Activated CD8-positive, alpha-beta memory T cell treated with anti-CD3 and anti-CD28 coated beads, Interleukin-2, amount 10 ng/mL, durations not matched to agents 7 days and 5 days (primary cell): ENCODE measurements around the gene ACACA. TPM values are rescaled to one million over a fixed set of nuclear protein-coding genes. Genes with fewer than 3 reads are reported as not detected.

Source experiments
- ATAC-seq: fragments of 150-1000 bp; cut with Tn5 transposase; one replicate; pipeline ENCODE4 v1.10.0; 2021; ENCODE audit warnings: moderate library complexity
- CTCF ChIA-PET: fragments of 350-600 bp; sonication (Branson Sonifier 250); formaldehyde crosslinking; loops from one replicate; lab custom pipeline; 2021; ENCODE audit warnings: antibody characterized with exemption; lab: Charles Lee
- DNase-seq: peaks from one replicate; pipeline ENCODE4 v3.0.0-alpha.2; 2020
- H3K27ac Mint-ChIP-seq: one replicate; pipeline ENCODE4 v1.8.0; 2021; ENCODE audit warnings: mild to moderate bottlenecking, mixed read lengths
- H3K27me3 Mint-ChIP-seq: one replicate; pipeline ENCODE4 v1.8.0; 2021; ENCODE audit warnings: mixed read lengths
- H3K36me3 Mint-ChIP-seq: one replicate; pipeline ENCODE4 v1.8.0; 2021; ENCODE audit warnings: mild to moderate bottlenecking, mixed read lengths
- H3K4me1 Mint-ChIP-seq: one replicate; pipeline ENCODE4 v1.8.0; 2021; ENCODE audit warnings: mixed read lengths
- H3K4me3 Mint-ChIP-seq: one replicate; pipeline ENCODE4 v1.8.0; 2021; ENCODE audit warnings: mild to moderate bottlenecking, moderate library complexity, mixed read lengths
- H3K9me3 Mint-ChIP-seq: one replicate; pipeline ENCODE4 v1.8.0; 2022; ENCODE audit warnings: low read depth, mixed read lengths
- total RNA-seq, 2 experiments: library from RNA; stranded (reverse); gene quantifications; one replicate each; pipeline ENCODE4 v1.2.3, GENCODE V29; 2021

Gene ACACA
- total RNA-seq, 2 experiments from 2014 or later = 55.4 to 69.7 TPM

DNA sequence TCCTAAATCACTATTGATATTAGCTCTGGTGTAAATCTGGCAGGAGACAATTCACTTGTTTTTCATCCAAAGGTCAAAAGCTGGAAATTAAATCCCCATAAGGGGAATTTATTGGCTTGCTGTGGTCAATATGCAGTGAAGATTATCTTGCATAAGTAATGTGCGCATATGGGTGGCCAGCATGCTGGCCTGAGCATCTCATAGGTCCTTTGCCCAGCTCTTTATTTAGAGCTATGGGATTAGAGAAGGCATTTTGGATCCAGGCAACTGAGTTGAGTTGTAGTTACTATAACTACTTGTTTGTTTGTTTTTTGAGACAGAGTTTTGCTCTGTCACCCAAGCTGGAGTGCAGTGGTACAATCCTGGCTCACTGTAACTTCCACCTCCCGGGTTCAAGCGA lies 347.1 kb downstream of the ACACA start:
- ATAC-seq (no peak), DNase-seq (no peak)
- H3K27ac Mint-ChIP-seq = no peak overlapping the region
- CTCF ChIA-PET = interaction anchor here (1.1 to 3.1 kb wide), 2 partner anchors 11 to 12 kb away, joined by 3 to 11 read pairs; no protein-coding TSS in a partner anchor
- H3K4me1 Mint-ChIP-seq = no peaks in the 10 kb centered on the region
- H3K36me3 Mint-ChIP-seq = peaks cover 4% of the 10 kb centered on the region
- H3K4me3 Mint-ChIP-seq = no peak overlapping the region
- H3K27me3 Mint-ChIP-seq = no peaks in the 10 kb centered on the region
- H3K9me3 Mint-ChIP-seq = no peaks in the 10 kb centered on the region

- Mint-ChIP-seq H3K9me3 (no peaks in the 10 kb centered on the region), H3K36me3 (peaks cover 4% of the 10 kb centered on the region), H3K27ac (no peak overlapping the region), H3K4me3 (no peak overlapping the region), H3K27me3 (no peaks in the 10 kb centered on the region), H3K4me1 (no peaks in the 10 kb centered on the region)
- ATAC-seq (no peak), DNase-seq (no peak)
- CTCF ChIA-PET = interaction anchor here (0.7 to 1.6 kb wide), 3 partner anchors 9 to 431 kb away, joined by 3 to 4 read pairs (median 4); no protein-coding TSS in a partner anchor
Observed at GRCh38 chr17:37056622-37057021, 350.0 kb downstream of the ACACA start.

GRCh38 chr17:37054894-37055293 lies 351.7 kb downstream of the ACACA start:
- H3K27me3 Mint-ChIP-seq = no peaks in the 10 kb centered on the region
- no peaks in the 10 kb centered on the region for H3K4me1 Mint-ChIP-seq
- ATAC-seq (no peak), DNase-seq (no peak)
- H3K27ac Mint-ChIP-seq = no peak overlapping the region
- H3K4me3 Mint-ChIP-seq = no peak overlapping the region
- H3K36me3 Mint-ChIP-seq = peaks cover 6% of the 10 kb centered on the region
- H3K9me3 Mint-ChIP-seq = no peaks in the 10 kb centered on the region
- CTCF ChIA-PET = no interaction called here

- no peak overlapping the region for H3K4me3 Mint-ChIP-seq
- H3K4me1 Mint-ChIP-seq = peaks cover 6% of the 10 kb centered on the region
- H3K27me3 Mint-ChIP-seq = no peaks in the 10 kb centered on the region
- DNase-seq (no peak), ATAC-seq (no peak)
- H3K36me3 Mint-ChIP-seq = peaks cover 2% of the 10 kb centered on the region
- H3K9me3 Mint-ChIP-seq = no peaks in the 10 kb centered on the region
- CTCF ChIA-PET = no interaction called here
- no peak overlapping the region for H3K27ac Mint-ChIP-seq
Observed at GRCh38 chr17:37052450-37052849, 354.2 kb downstream of the ACACA start.

- ATAC-seq (no peak), DNase-seq (no peak)
- CTCF ChIA-PET = interaction anchor here (1.2 kb wide), 1 partner anchor 188 kb away, joined by 4 read pairs; no protein-coding TSS in a partner anchor
- H3K27me3 Mint-ChIP-seq = no peaks in the 10 kb centered on the region
- peaks cover 2% of the 10 kb centered on the region for H3K36me3 Mint-ChIP-seq
- no peak overlapping the region for H3K27ac Mint-ChIP-seq
- H3K4me1 Mint-ChIP-seq = peaks cover 8% of the 10 kb centered on the region
- H3K9me3 Mint-ChIP-seq = no peaks in the 10 kb centered on the region
- H3K4me3 Mint-ChIP-seq = no peak overlapping the region
Observed at GRCh38 chr17:37051833-37052232, 354.8 kb downstream of the ACACA start.

GRCh38 chr17:37051381-37051780 lies 355.3 kb downstream of the ACACA start:
- ATAC-seq = no peak
- no peaks in the 10 kb centered on the region for H3K9me3 Mint-ChIP-seq
- H3K4me1 Mint-ChIP-seq = peaks cover 8% of the 10 kb centered on the region
- no peak overlapping the region for H3K27ac Mint-ChIP-seq
- CTCF ChIA-PET = interaction anchor here (1.2 kb wide), 1 partner anchor 188 kb away, joined by 4 read pairs; no protein-coding TSS in a partner anchor
- H3K36me3 Mint-ChIP-seq = peaks cover 2% of the 10 kb centered on the region
- no peaks in the 10 kb centered on the region for H3K27me3 Mint-ChIP-seq
- DNase-seq = no peak
- no peak overlapping the region for H3K4me3 Mint-ChIP-seq

DNA sequence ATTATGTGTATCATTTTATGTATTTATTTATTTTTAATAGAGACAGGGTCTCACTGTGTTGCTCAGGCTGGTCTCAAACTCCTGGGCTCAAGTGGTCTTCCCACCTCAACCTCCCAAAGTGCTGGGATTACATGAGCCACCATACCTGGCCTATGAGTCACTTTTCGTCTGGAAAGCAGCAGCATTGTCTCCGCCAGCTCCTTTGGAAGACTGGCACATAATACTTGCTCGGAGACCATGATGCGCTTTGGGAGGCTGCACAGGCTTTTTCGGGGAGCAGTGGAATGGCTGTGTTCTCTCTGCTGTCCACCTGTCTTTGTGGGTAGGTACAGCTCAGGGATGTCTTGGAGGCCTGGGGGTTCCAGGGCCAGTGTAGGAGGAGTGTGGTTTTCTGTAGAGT lies 355.7 kb downstream of the ACACA start:
- Mint-ChIP-seq H3K9me3 (no peaks in the 10 kb centered on the region), H3K4me3 (no peak overlapping the region), H3K4me1 (peaks cover 8% of the 10 kb centered on the region), H3K27me3 (no peaks in the 10 kb centered on the region), H3K27ac (no peak overlapping the region), H3K36me3 (peaks cover 2% of the 10 kb centered on the region)
- no peak for ATAC-seq
- DNase-seq = no peak
- CTCF ChIA-PET = interaction anchor here (1.2 kb wide), 1 partner anchor 189 kb away, joined by 4 read pairs; no protein-coding TSS in a partner anchor

GRCh38 chr17:37048811-37049210 lies 357.8 kb downstream of the ACACA start:
- DNase-seq (no peak), ATAC-seq (no peak)
- Mint-ChIP-seq H3K27ac (no peak overlapping the region), H3K27me3 (no peaks in the 10 kb centered on the region), H3K9me3 (no peaks in the 10 kb centered on the region), H3K4me3 (no peak overlapping the region), H3K36me3 (peaks cover 4% of the 10 kb centered on the region), H3K4me1 (peaks cover 8% of the 10 kb centered on the region)
- CTCF ChIA-PET = interaction anchor here (0.6 to 3.9 kb wide), 11 partner anchors 46 to 446 kb away, joined by 3 to 24 read pairs (median 6); partner anchors contain the start of gene MRM1

DNA sequence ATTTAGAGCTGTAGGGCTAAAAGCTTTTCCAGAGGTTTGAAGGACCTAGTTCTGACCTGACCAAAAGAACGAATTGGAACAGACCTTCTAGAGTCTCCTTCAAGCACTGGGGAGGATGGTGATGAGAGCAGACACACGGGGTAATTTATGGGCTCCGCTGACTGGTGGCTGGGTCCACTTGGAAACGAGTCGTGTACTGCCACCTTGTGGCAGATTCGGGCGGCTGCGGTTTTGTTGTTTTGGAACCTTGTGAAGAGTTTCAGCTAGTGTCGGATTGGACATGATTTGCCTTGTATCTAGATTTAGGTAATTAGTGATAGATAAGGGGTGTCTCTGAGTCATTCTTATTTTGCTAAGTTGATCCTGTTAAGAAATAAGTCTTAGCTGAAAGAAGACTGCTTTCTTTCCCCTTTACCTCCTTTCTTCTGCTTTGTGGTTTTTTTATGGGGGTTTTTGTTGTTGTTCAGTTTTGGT lies 359.0 kb downstream of the ACACA start:
- peaks cover 12% of the 10 kb centered on the region for H3K4me1 Mint-ChIP-seq
- H3K4me3 Mint-ChIP-seq = no peak overlapping the region
- peaks cover 6% of the 10 kb centered on the region for H3K36me3 Mint-ChIP-seq
- peak; percentile 83 for ATAC-seq
- CTCF ChIA-PET = interaction anchor here (0.7 to 3.9 kb wide), 49 partner anchors 9 to 855 kb away, joined by 3 to 24 read pairs (median 4); partner anchors contain the start of genes AATF and MRM1
- no peaks in the 10 kb centered on the region for H3K27me3 Mint-ChIP-seq
- no peaks in the 10 kb centered on the region for H3K9me3 Mint-ChIP-seq
- peak; percentile 90 for DNase-seq
- peak overlapping the region; percentile 66 for H3K27ac Mint-ChIP-seq

DNA sequence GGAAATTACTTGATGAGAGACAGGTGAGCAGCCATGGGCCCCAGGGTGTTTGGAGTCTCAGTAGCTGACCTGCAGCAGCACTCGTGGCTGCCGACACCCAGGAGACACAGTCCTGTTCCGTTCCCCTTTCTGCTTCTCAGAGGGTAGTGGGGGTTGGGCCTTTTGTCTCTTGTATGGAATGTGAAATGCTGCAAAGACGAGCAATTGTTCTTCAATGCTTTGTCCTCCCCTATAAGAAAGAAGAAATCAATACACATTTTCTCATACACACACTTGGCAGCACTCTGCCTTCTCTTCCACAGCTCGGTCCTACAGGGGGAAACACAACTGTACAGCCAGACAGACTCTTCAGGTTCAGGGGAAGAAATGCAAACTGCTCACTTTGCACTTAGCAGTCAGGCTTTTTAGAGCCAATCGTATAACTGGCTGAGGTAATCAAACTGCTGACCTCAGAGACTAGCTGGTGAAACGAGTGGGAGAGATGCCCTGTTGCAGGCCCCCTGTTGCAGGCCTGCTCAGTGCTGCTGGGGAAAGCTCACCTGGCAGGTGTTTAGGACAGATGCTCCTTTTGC lies 361.2 kb downstream of the ACACA start:
- DNase-seq (no peak), ATAC-seq (no peak)
- Mint-ChIP-seq H3K27ac (no peak overlapping the region), H3K27me3 (no peaks in the 10 kb centered on the region), H3K36me3 (peaks cover 5% of the 10 kb centered on the region), H3K4me1 (peaks cover 12% of the 10 kb centered on the region), H3K9me3 (no peaks in the 10 kb centered on the region), H3K4me3 (no peak overlapping the region)
- CTCF ChIA-PET = interaction anchor here (3.0 to 3.9 kb wide), 2 partner anchors 44 to 419 kb away, joined by 10 to 24 read pairs; no protein-coding TSS in a partner anchor

DNA sequence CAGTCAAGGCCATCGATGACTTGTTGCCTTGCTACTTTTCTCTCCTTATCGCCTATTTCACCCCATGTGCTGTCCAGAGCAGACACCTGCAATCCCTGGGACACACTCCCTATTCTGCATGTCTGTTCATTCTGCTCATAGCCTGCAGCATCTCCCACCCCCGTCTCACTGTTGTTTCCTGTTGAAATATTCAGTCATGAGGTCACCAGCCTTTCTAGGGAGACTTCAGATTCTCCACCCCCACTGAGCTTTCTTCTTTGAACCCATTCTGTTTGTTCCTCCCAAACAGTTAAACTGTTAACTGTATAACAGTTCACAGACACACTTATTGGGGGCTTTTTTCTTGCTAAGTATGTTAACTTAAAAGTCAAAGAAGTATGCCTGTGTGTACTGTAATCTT lies 363.4 kb downstream of the ACACA start:
- no peak for DNase-seq
- no peak for ATAC-seq
- Mint-ChIP-seq H3K27me3 (no peaks in the 10 kb centered on the region), H3K4me3 (no peak overlapping the region), H3K36me3 (peaks cover 6% of the 10 kb centered on the region), H3K4me1 (peaks cover 12% of the 10 kb centered on the region), H3K27ac (no peak overlapping the region), H3K9me3 (no peaks in the 10 kb centered on the region)
- CTCF ChIA-PET = interaction anchor here (1.0 to 1.2 kb wide), 2 partner anchors 163 to 432 kb away, joined by 3 read pairs; no protein-coding TSS in a partner anchor

DNA sequence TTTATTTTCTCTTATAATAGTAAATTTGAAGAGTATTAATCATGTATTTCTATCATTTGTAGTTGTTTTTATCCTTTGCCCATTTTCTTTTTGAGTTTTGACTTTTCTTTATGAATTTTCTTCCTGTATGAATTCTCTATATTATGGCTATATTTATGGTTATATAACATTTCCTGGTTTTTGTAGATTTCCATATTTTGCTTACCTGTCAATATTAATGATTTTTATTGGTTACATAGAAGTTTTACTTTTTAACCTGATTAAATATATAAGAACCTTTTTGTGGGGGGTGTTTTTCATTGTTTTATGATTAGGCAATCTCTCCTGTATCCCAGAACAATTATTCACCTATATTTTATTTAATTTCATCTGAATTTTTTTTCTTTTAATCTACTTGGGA lies 364.7 kb downstream of the ACACA start:
- Mint-ChIP-seq H3K27ac (no peak overlapping the region), H3K27me3 (no peaks in the 10 kb centered on the region), H3K9me3 (no peaks in the 10 kb centered on the region), H3K36me3 (peaks cover 6% of the 10 kb centered on the region), H3K4me1 (peaks cover 4% of the 10 kb centered on the region), H3K4me3 (no peak overlapping the region)
- DNase-seq (no peak), ATAC-seq (no peak)
- CTCF ChIA-PET = interaction anchor here (1.2 kb wide), 1 partner anchor 431 kb away, joined by 3 read pairs; no protein-coding TSS in a partner anchor

- DNase-seq = no peak
- Mint-ChIP-seq H3K27me3 (no peaks in the 10 kb centered on the region), H3K27ac (no peak overlapping the region), H3K36me3 (peaks cover 12% of the 10 kb centered on the region), H3K4me3 (no peak overlapping the region), H3K9me3 (no peaks in the 10 kb centered on the region), H3K4me1 (peaks cover 4% of the 10 kb centered on the region)
- CTCF ChIA-PET = interaction anchor here (0.9 to 1.3 kb wide), 2 partner anchors 8 to 179 kb away, joined by 3 to 5 read pairs; no protein-coding TSS in a partner anchor
- ATAC-seq = no peak
Observed at GRCh38 chr17:37039269-37039668, 367.4 kb downstream of the ACACA start.
